IMR-90 (cell line): ENCODE results near the gene GLG1. TPM values are rescaled to one million over a fixed set of nuclear protein-coding genes. Genes with fewer than 3 reads are reported as not detected.

Experiments used
- ATAC-seq: fragments of 200-7000 bp; cut with Tn5 transposase; 2 replicates; pipeline ENCODE4 v1.9.1; 2020; ENCODE audit warnings: low read depth, mild to moderate bottlenecking, moderate library complexity
- BruUV-seq: library from RNA; stranded (reverse); fragments of 400-500 nt; replicated peaks from 2 replicates; lab custom pipeline; 2021; lab: Mats Ljungman, UMichigan
- CTCF ChIA-PET: fragments of 300-600 bp; formaldehyde crosslinking; extraction: SDS; loops from one replicate; lab custom pipeline; 2021; ENCODE audit warnings: antibody characterized with exemption; lab: Yijun Ruan, JAX
- POLR2A ChIA-PET: fragments of 300-600 bp; sonication (Branson Sonifier 250); formaldehyde crosslinking; loops from one replicate; lab custom pipeline; 2022; ENCODE audit warnings: antibody characterized with exemption; ENCODE audit not compliant: unreplicated experiment; lab: Charles Lee
- DNase-seq: peaks from one replicate; pipeline ENCODE4 v3.0.0; 2013
- H2AFZ ChIP-seq: replicated peaks from 2 replicates; pipeline ENCODE3; 2013; ENCODE audit warnings: low read length, mild to moderate bottlenecking; ENCODE audit not compliant: poor library complexity
- H2AK5ac ChIP-seq: 2 replicates; pipeline ENCODE4 v1.6.1; 2013; ENCODE audit warnings: low read depth, low read length, inconsistent platforms
- H2AK9ac ChIP-seq: replicated peaks from 2 replicates; pipeline ENCODE3; 2013; ENCODE audit warnings: mild to moderate bottlenecking, low read depth, low read length, moderate library complexity; ENCODE audit not compliant: poor library complexity
- H2BK120ac ChIP-seq: 2 replicates; pipeline ENCODE4 v1.6.1; 2013; ENCODE audit warnings: low read depth, low read length, inconsistent platforms
- H2BK15ac ChIP-seq: 3 replicates; pipeline ENCODE4 v1.6.1; 2013; ENCODE audit warnings: low read depth, low read length, inconsistent platforms
- H2BK20ac ChIP-seq: 2 replicates; pipeline ENCODE4 v1.6.1; 2013; ENCODE audit warnings: low read depth, mild to moderate bottlenecking, inconsistent platforms, low read length, moderate library complexity
- H2BK5ac ChIP-seq: 2 replicates; pipeline ENCODE4 v1.6.1; 2013; ENCODE audit warnings: mild to moderate bottlenecking, low read depth, low read length, inconsistent platforms; ENCODE audit not compliant: poor library complexity, severe bottlenecking
- H3K14ac ChIP-seq: replicated peaks from 2 replicates; pipeline ENCODE4 v1.6.1; 2013; ENCODE audit warnings: low read depth, low read length, inconsistent platforms
- H3K18ac ChIP-seq: 2 replicates; pipeline ENCODE4 v1.6.1; 2013; ENCODE audit warnings: low read depth, low read length, control low read depth
- H3K23ac ChIP-seq: 2 replicates; pipeline ENCODE4 v1.6.1; 2013; ENCODE audit warnings: low read depth, low read length, inconsistent platforms
- H3K27ac ChIP-seq: 2 replicates; pipeline ENCODE4 v1.5.1; 2013; ENCODE audit warnings: mild to moderate bottlenecking, control low read depth, low read length; ENCODE audit not compliant: insufficient read depth
- H3K27me3 ChIP-seq: 2 replicates; pipeline ENCODE4 v1.6.1; 2013; ENCODE audit warnings: low read length; ENCODE audit not compliant: control insufficient read depth, insufficient read depth
- H3K36me3 ChIP-seq: 2 replicates; pipeline ENCODE4 v1.6.1; 2013; ENCODE audit warnings: low read length, mixed read lengths; ENCODE audit not compliant: control insufficient read depth, insufficient read depth
- H3K4ac ChIP-seq: 2 replicates; pipeline ENCODE4 v1.6.1; 2013; ENCODE audit warnings: low read depth, low read length, inconsistent platforms
- H3K4me1 ChIP-seq: 2 replicates; pipeline ENCODE4 v1.6.1; 2013; ENCODE audit warnings: low read length, mixed read lengths; ENCODE audit not compliant: control insufficient read depth, insufficient read depth
- H3K4me2 ChIP-seq: 2 replicates; pipeline ENCODE4 v1.6.1; 2013; ENCODE audit warnings: low read depth, mild to moderate bottlenecking, control low read depth, low read length, moderate library complexity
- H3K4me3 ChIP-seq: 2 replicates; pipeline ENCODE4 v1.5.1; 2013; ENCODE audit warnings: low read depth, mild to moderate bottlenecking, control low read depth, low read length, moderate library complexity; ENCODE audit not compliant: insufficient read depth
- H3K56ac ChIP-seq: 2 replicates; pipeline ENCODE4 v1.6.1; 2013; ENCODE audit warnings: low read length, inconsistent platforms; ENCODE audit not compliant: insufficient read depth; ENCODE audit errors: extremely low read depth
- H3K79me1 ChIP-seq, 2 experiments: 2 replicates each; pipeline ENCODE4 v1.6.1; 2013; ENCODE audit warnings: low read length in 2 of 2, inconsistent platforms in 1 of 2, low read depth in 1 of 2
- H3K9ac ChIP-seq: 2 replicates; pipeline ENCODE4 v1.6.1; 2013; ENCODE audit warnings: low read depth, low read length, control low read depth
- H3K9me1 ChIP-seq: 2 replicates; pipeline ENCODE4 v1.6.1; 2013; ENCODE audit warnings: low read length, inconsistent platforms; ENCODE audit not compliant: insufficient read depth
- H3K9me3 ChIP-seq: 2 replicates; pipeline ENCODE4 v1.6.1; 2013; ENCODE audit warnings: low read length; ENCODE audit not compliant: control insufficient read depth, insufficient read depth
- H4K20me1 ChIP-seq: 2 replicates; pipeline ENCODE4 v1.6.1; 2013; ENCODE audit warnings: low read length, inconsistent platforms; ENCODE audit not compliant: insufficient read depth
- H4K5ac ChIP-seq: 2 replicates; pipeline ENCODE4 v1.6.1; 2013; ENCODE audit warnings: mild to moderate bottlenecking, low read depth, low read length, control low read depth
- H4K8ac ChIP-seq, 2 experiments: 2 replicates each; pipeline ENCODE4 v1.6.1; 2013; ENCODE audit warnings: low read depth in 2 of 2, low read length in 2 of 2, control low read depth in 1 of 2, inconsistent platforms in 1 of 2
- H4K91ac ChIP-seq: 2 replicates; pipeline ENCODE4 v1.6.1; 2013; ENCODE audit warnings: low read depth, low read length, inconsistent platforms; ENCODE audit not compliant: insufficient read depth
- BHLHE40 ChIP-seq: fragments of 150-350 bp; IDR thresholded peaks from 2 replicates; pipeline ENCODE4 v1.6.1; 2016; ENCODE audit warnings: mild to moderate bottlenecking, low read depth, low read length
- CEBPB ChIP-seq: IDR thresholded peaks from 2 replicates; pipeline ENCODE4 v1.6.1; 2012; ENCODE audit warnings: low read depth, low read length, improper control_type of control experiment
- CHD1 ChIP-seq: IDR thresholded peaks from 2 replicates; pipeline ENCODE4 v1.6.1; 2012; ENCODE audit warnings: low read depth, low read length, improper control_type of control experiment
- FOS ChIP-seq: fragments of 150-350 bp; IDR thresholded peaks from 2 replicates; pipeline ENCODE4 v1.6.1; 2016; ENCODE audit warnings: low read depth, low read length
- MAFK ChIP-seq: IDR thresholded peaks from 2 replicates; pipeline ENCODE4 v1.6.1; 2012; ENCODE audit warnings: low read depth, low read length, improper control_type of control experiment
- MAZ ChIP-seq: IDR thresholded peaks from 2 replicates; pipeline ENCODE4 v1.6.1; 2012; ENCODE audit warnings: low read depth, mild to moderate bottlenecking, low read length, improper control_type of control experiment, moderate library complexity, borderline replicate concordance
- MXI1 ChIP-seq: IDR thresholded peaks from 2 replicates; pipeline ENCODE4 v1.6.1; 2012; ENCODE audit warnings: low read depth, mild to moderate bottlenecking, low read length, moderate library complexity, borderline replicate concordance
- NFE2L2 ChIP-seq: fragments of 150-350 bp; IDR thresholded peaks from 2 replicates; pipeline ENCODE4 v1.6.1; 2016; ENCODE audit warnings: low read depth, mild to moderate bottlenecking, low read length
- POLR2A ChIP-seq: IDR thresholded peaks from 2 replicates; pipeline ENCODE4 v1.6.1; 2012; ENCODE audit warnings: mild to moderate bottlenecking, low read depth, low read length
- RAD21 ChIP-seq: IDR thresholded peaks from 2 replicates; pipeline ENCODE4 v1.6.1; 2012; ENCODE audit warnings: low read length, improper control_type of control experiment
- RCOR1 ChIP-seq: IDR thresholded peaks from 2 replicates; pipeline ENCODE4 v1.6.1; 2012; ENCODE audit warnings: mild to moderate bottlenecking, low read length, improper control_type of control experiment; ENCODE audit not compliant: insufficient replicate concordance
- RFX5 ChIP-seq: IDR thresholded peaks from 2 replicates; pipeline ENCODE4 v1.8.0; 2012; ENCODE audit warnings: low read depth, mild to moderate bottlenecking, low read length, moderate library complexity
- SMC3 ChIP-seq: fragments of 150-350 bp; IDR thresholded peaks from 2 replicates; pipeline ENCODE4 v1.6.1; 2016; ENCODE audit warnings: low read depth, mild to moderate bottlenecking, antibody characterized with exemption, low read length, moderate library complexity
- WGBS, 2 experiments: methylation state at CpG; one replicate each; pipeline versions ENCODE4 v1.1.5 to v1.1.7; 2013; ENCODE audit warnings: missing lambda C conversion rate in 2 of 2; ENCODE audit not compliant: insufficient read length in 1 of 2; ENCODE audit errors: extremely low coverage in 2 of 2; 5-methylcytosine and 5-hydroxymethylcytosine counted together
- dilution Hi-C: fragments of 300-500 bp; cut with HindIII; formaldehyde crosslinking; loops from one replicate; pipeline ENCODE4 v1.14.3; 2018; ENCODE audit warnings: low sequenced_read_pairs; ENCODE audit not compliant: unreplicated experiment
- in situ Hi-C: fragments of 300-500 bp; cut with MboI; formaldehyde crosslinking; loops from 3 replicates; pipeline ENCODE4 v1.14.3; 2019; ENCODE audit warnings: low sequenced_read_pairs, inconsistent platforms, mixed read lengths
- intact Hi-C: fragments of 100-400 bp; cut with micrococcal nuclease; formaldehyde crosslinking; loops from 2 replicates; pipeline ENCODE4 v1.10.0; 2022
- polyA plus RNA-seq, 3 experiments: library from polyadenylated mRNA; depleted of rRNA; stranded (reverse); fragments of >200 nt; gene quantifications; 2 replicates each; pipeline ENCODE4 v1.2.3, GENCODE V29; 2012; ENCODE audit warnings: low replicate concordance in 1 of 3
- total RNA-seq: library from RNA; depleted of rRNA; stranded (reverse); fragments of >200 nt; gene quantifications from 2 replicates; pipeline ENCODE4 v1.2.3, GENCODE V29; 2012
- TF ChIP-seq, protein P1 (sequence below): fragments of 150-350 bp; IDR thresholded peaks from 2 replicates; pipeline ENCODE4 v1.6.1; 2017; ENCODE audit warnings: mild to moderate bottlenecking, antibody characterized with exemption, low read length, low read depth
- TF ChIP-seq, protein P2 (sequence below): fragments of 150-350 bp; IDR thresholded peaks from 2 replicates; pipeline ENCODE4 v1.6.1; 2016; ENCODE audit warnings: low read depth, mild to moderate bottlenecking, low read length, moderate library complexity, borderline replicate concordance
- TF ChIP-seq, protein P3 (sequence below): conservative IDR thresholded peaks from 2 replicates; pipeline ENCODE4 v1.5.1; 2012; ENCODE audit warnings: mild to moderate bottlenecking, low read depth, low read length, improper control_type of control experiment

The GLG1 gene
- total and polyA plus RNA-seq, 2 of the 4 experiments (the other 2 are of a cell fraction), result 91.0 to 107 TPM

DNA sequence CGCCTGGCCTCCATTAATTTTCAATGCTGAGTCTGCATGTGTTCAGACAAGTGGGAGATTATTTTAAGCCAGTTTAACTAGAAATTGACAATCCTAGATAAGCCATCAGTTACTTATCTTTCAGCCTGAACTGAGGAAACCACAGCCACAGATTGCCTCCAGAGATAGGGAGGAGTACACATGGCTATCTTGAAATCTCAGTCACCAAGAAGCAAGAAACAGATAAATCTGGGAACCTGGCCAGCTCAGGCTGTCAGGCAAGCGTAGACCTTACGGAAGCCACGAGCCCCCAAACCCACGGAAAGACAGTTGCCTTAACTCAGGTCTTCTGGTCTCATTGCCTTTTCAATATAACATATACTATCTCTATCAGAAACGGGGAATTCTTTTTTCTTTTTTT lies 2.0 kb upstream of the GLG1 start:
- Histone ChIP-seq H3K18ac (no peak overlapping the region), H3K56ac (no peak overlapping the region), H2BK15ac (no peak overlapping the region), H2AK5ac (0 out of 2 replicates have a peak overlapping the region, but pooled peaks have one; percentile 44), H3K14ac (no peak overlapping the region), H3K4me2 (no peak overlapping the region), H3K79me1 (peaks cover 0 to 29% of the 10 kb centered on the region in 2 experiments; a peak in 3 of 4 replicates), H2AFZ (no peak overlapping the region), H4K8ac (no peak overlapping the region), H3K9me3 (no peaks in the 10 kb centered on the region), H4K5ac (no peak overlapping the region), H2AK9ac (peak overlapping the region; percentile 67), H4K91ac (no peak overlapping the region), H4K20me1 (peaks cover 24% of the 10 kb centered on the region; the same call in 1 of the 2 replicates), H3K4me3 (no peak overlapping the region), H3K9me1 (peaks cover 9% of the 10 kb centered on the region), H3K4me1 (peaks cover 11% of the 10 kb centered on the region), H3K9ac (no peak overlapping the region), H3K27me3 (no peaks in the 10 kb centered on the region), H3K23ac (no peak overlapping the region), H2BK5ac (no peak overlapping the region), H3K36me3 (no peaks in the 10 kb centered on the region), H2BK20ac (no peak overlapping the region), H3K27ac (no peak overlapping the region), H2BK120ac (no peak overlapping the region), H3K4ac (no peak overlapping the region)
- dilution Hi-C loops (no loop called here), in situ Hi-C loops (no loop called here), intact Hi-C loops (loop anchor here (5.0 kb wide), 1 partner anchor 127 kb away; no protein-coding TSS in a partner anchor)
- DNase-seq, result no peak
- POLR2A ChIA-PET, result no interaction called here
- no TSS peak for BruUV-seq
- TF ChIP-seq, protein P1, sequence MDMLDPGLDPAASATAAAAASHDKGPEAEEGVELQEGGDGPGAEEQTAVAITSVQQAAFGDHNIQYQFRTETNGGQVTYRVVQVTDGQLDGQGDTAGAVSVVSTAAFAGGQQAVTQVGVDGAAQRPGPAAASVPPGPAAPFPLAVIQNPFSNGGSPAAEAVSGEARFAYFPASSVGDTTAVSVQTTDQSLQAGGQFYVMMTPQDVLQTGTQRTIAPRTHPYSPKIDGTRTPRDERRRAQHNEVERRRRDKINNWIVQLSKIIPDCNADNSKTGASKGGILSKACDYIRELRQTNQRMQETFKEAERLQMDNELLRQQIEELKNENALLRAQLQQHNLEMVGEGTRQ, result no peak
- TF ChIP-seq SMC3 (no peak), NFE2L2 (no peak), POLR2A (no peak), FOS (no peak), RAD21 (no peak), RFX5 (no peak), MAZ (no peak), CHD1 (no peak), MAFK (no peak), CEBPB (no peak), BHLHE40 (no peak), RCOR1 (no peak), MXI1 (no peak)
- TF ChIP-seq, protein P2, sequence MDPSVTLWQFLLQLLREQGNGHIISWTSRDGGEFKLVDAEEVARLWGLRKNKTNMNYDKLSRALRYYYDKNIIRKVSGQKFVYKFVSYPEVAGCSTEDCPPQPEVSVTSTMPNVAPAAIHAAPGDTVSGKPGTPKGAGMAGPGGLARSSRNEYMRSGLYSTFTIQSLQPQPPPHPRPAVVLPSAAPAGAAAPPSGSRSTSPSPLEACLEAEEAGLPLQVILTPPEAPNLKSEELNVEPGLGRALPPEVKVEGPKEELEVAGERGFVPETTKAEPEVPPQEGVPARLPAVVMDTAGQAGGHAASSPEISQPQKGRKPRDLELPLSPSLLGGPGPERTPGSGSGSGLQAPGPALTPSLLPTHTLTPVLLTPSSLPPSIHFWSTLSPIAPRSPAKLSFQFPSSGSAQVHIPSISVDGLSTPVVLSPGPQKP, result no peak
- TF ChIP-seq, protein P3, sequence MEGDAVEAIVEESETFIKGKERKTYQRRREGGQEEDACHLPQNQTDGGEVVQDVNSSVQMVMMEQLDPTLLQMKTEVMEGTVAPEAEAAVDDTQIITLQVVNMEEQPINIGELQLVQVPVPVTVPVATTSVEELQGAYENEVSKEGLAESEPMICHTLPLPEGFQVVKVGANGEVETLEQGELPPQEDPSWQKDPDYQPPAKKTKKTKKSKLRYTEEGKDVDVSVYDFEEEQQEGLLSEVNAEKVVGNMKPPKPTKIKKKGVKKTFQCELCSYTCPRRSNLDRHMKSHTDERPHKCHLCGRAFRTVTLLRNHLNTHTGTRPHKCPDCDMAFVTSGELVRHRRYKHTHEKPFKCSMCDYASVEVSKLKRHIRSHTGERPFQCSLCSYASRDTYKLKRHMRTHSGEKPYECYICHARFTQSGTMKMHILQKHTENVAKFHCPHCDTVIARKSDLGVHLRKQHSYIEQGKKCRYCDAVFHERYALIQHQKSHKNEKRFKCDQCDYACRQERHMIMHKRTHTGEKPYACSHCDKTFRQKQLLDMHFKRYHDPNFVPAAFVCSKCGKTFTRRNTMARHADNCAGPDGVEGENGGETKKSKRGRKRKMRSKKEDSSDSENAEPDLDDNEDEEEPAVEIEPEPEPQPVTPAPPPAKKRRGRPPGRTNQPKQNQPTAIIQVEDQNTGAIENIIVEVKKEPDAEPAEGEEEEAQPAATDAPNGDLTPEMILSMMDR, result no peak
- ATAC-seq, result no peak
- WGBS, 2 experiments, result 100% methylated on average over 1 of the region's 6 CpGs; no CpG with 5 or more reads in 1 of the 2 experiments
- CTCF ChIA-PET, result no interaction called here
